Amygdala (tissue), 56 donors: ENCODE measurements around the gene HDAC1.
A peak's percentile ranks its signal among the peaks of the same experiment; 100 is the strongest.

Experiments
- DNase-seq, 56 donors: peaks; one replicate each; lab custom pipeline; 2025; lab: John Stamatoyannopoulos, UW

HDAC1 gene

DNA sequence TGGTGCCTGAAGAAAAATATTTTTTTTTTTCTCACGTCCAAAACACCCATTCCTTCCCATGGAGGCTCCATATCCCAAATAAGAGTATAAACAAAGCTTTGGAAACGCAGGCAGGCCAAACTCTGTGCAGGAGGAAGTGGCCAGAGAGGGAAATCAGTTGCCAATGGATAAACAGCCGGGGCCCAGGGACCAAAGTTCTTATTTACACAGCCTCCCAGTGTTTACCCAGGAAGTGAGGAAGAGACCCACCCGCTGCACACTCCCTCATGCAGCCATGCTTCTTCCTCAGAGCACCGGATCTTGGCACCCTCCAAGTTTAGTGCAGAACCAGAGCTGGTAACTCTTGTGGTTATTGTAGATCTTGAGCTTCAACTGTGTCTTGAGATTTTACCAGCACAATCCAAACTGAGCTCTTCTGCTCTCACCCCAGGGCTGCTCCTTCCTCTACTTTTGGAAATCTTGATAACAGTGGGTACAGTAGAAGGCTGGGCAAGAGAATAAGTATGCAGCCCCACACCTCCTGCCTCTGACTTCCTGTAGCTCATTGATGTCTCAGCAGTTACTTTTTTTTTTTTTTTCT is 29.9 kb downstream of the HDAC1 start:
- DNase-seq: no peak

GRCh38 chr1:32327204-32327603 is 35.3 kb downstream of the HDAC1 start:
- no peak for DNase-seq

GRCh38 chr1:32329931-32330466 is 38.1 kb downstream of the HDAC1 start:
- no peak for DNase-seq

DNA sequence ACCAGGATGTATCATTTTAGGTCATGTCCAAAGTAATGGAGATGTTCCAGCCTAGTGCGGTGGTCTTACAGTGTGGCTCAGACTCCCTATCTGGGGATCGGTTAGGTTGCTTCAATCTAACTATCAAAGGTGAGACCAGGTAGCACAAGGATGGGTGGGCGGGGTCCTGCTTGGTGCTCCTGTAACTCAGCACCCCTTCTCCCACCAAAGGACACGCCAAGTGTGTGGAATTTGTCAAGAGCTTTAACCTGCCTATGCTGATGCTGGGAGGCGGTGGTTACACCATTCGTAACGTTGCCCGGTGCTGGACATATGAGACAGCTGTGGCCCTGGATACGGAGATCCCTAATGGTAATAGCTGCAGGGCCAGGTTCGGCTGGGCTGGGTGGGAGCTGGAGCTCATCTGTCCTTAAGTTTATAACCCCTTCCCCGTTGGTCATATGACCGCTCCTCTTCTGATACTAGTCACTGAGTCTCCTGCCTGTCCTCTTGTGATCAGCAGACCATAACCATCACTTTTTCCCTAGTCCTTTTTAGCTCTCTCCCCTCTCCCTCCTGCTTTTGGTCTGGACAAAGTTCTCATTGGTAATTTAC is 38.8 kb downstream of the HDAC1 start:
- no peak for DNase-seq

DNA sequence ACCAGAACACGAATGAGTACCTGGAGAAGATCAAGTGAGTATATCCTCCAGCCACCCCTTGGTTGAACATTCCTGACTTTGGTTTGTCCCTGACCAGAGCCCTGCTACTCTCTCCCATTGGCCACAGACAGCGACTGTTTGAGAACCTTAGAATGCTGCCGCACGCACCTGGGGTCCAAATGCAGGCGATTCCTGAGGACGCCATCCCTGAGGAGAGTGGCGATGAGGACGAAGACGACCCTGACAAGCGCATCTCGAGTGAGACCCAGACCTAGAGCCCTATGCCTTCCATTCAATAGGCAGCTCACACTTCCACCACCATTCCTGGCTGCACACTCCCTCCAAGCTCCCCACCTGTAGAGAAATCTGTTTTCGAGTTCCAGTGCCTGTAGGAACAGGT is 39.7 kb downstream of the HDAC1 start:
- no peak for DNase-seq

GRCh38 chr1:32332290-32333079 is 40.6 kb downstream of the HDAC1 start:
- DNase-seq: peak in 27 of 56 donors; percentile 14 to 74 (median 29)

GRCh38 chr1:32333251-32333963 is 41.5 kb downstream of the HDAC1 start:
- DNase-seq: no peak

GRCh38 chr1:32334274-32334861 is 42.5 kb downstream of the HDAC1 start:
- peak in 1 of 56 donors; percentile 66 for DNase-seq

GRCh38 chr1:32334864-32335534 is 43.1 kb downstream of the HDAC1 start:
- DNase-seq: peak in 26 of 56 donors; percentile 14 to 73 (median 42)

DNA sequence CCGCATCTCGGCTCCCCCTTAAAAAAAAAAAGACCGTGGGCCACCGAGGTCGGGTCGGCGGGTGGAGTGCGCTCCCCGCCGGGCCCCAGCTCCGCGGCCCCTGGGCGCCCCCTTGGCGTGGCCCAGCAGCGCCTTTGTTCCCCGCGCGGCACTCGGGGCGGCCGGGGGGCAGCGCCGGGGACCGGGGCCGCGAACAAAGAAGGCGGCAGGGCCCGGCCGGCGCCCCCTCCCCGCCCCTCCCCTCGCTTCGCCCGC is 43.6 kb downstream of the HDAC1 start:
- DNase-seq: no peak

- peak in 54 of 56 donors; percentile 32 to 92 (median 76) for DNase-seq
Measured at GRCh38 chr1:32335790-32336590, 44.1 kb downstream of the HDAC1 start, which contains the start of gene MARCKSL1. MARCKSL1 (minus strand) TSS chr1:32336233; CDS start chr1:32336033, 200 bp downstream.

DNA sequence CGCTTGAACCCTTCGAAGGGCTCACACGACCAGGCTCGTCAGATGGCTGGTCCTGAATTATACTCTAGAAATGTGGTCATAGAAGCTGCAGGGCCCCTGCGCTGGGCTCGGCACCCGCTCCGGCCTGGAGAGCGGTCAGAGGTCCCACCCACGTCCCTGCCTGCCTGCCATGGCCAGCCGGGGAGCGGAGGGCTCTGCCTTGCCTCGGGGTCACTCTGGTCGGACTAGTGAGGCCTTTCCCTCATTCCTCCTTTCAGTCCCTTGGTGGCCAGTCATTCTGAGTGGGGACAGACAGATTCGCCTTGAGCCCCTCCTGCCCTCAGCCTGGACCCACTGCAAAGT is 44.7 kb downstream of the HDAC1 start:
- peak in 1 of 56 donors; percentile 39 for DNase-seq

DNA sequence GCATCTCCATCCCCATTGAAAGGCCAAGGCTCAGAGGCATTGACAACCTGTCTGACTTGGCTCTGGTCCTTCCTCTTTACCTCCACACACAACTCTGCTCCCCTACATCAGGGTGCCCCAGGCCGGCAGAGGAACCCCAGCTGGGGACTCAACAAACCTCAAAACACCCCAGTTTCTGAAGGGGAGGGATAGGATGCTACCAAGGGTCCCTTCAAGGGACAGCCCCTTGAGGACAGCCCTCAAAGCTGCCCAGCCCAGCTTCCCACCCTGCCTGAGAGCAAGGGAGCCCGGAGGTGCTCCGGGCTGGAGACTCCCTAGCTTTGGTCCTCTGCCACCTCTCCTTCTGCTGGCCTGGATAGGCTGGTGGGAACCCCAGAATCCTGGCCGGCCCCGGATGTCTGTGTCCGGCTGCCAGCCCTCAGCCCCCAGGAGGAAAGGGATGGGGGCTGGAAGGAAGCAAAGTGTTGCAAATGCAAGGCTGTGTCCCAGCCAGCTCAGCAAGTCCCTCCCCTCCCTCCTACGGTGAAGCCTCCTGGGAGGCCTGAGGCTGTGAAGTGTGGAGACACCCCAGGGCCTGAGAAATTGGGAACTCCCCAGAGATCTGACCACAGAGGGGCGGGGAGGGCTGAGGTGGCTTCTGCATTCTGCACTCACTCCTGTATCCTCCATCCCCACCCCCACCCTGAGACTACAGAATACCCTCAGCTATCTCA is 45.2 kb downstream of the HDAC1 start:
- peak in 10 of 56 donors; percentile 18 to 42 (median 32) for DNase-seq

GRCh38 chr1:32337855-32338636 is 46.2 kb downstream of the HDAC1 start:
- DNase-seq: peak in 53 of 56 donors; percentile 43 to 94 (median 78)

GRCh38 chr1:32338637-32339145 is 46.8 kb downstream of the HDAC1 start:
- peak in 5 of 56 donors; percentile 58 to 76 (median 62) for DNase-seq

- DNase-seq: peak in 1 of 56 donors; percentile 35
Measured at GRCh38 chr1:32339363-32339978, 47.6 kb downstream of the HDAC1 start.

- peak in 12 of 56 donors; percentile 15 to 50 (median 34) for DNase-seq
Measured at GRCh38 chr1:32341186-32341757, 49.4 kb downstream of the HDAC1 start.
